GM19438 (cell line): ENCODE results near the gene GPNMB.

Experiments used
- ATAC-seq: cut with Tn5 transposase; IDR thresholded peaks from one replicate; pipeline ENCODE4 v1.9.1; 2021; ENCODE audit warnings: low read depth; ENCODE audit not compliant: unreplicated experiment

GPNMB gene

DNA sequence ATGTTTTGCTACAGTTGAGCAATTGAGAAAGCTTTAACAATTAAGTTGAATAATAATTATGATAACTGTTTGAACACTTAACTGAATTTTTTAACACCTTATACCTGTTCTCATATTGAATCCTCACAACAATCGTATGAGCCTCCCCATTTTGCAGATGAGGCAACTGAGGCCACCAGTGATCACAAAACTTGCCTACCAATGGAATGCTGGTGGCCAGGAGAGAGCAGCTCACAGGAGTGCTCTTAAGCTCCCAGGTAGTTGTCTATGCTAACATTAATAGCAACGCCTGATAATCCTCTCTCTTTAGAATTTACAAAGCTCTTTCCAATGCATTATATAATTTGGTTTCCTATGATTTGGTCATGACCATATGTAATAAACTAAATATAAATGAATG is 21.6 kb downstream of the GPNMB start:
- ATAC-seq, result no peak

DNA sequence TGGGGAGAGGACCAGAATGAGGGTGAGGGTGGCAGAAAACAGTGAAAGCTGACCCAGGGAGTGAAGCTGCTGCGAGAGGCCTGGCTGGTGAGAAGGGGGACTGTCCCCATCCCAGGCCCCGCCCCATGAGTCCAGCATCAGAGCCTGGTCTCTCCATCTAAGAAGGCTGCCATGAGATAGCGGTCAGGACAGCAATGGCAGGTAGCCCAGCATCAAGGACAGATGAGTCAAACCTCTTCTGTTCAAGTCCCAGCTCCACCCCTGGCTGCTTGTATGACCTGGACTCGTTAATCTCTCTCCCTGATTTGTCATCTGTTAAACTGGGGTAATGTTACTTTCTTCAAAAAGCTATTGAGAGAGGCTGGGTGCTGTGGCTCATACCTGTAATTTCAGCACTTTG is 22.2 kb downstream of the GPNMB start:
- no peak for ATAC-seq

- no peak for ATAC-seq
Measured at GRCh38 chr7:23272275-23272674, 25.7 kb downstream of the GPNMB start.

- ATAC-seq, result peak; percentile 94
Measured at GRCh38 chr7:23273141-23273599, 26.6 kb downstream of the GPNMB start.

- no peak for ATAC-seq
Measured at GRCh38 chr7:23275912-23276311, 29.3 kb downstream of the GPNMB start.

- no peak for ATAC-seq
Measured at GRCh38 chr7:23276376-23276775, 29.8 kb downstream of the GPNMB start.

GRCh38 chr7:23276947-23277346 is 30.4 kb downstream of the GPNMB start:
- ATAC-seq, result no peak

GRCh38 chr7:23277359-23277989 is 30.9 kb downstream of the GPNMB start:
- no peak for ATAC-seq

DNA sequence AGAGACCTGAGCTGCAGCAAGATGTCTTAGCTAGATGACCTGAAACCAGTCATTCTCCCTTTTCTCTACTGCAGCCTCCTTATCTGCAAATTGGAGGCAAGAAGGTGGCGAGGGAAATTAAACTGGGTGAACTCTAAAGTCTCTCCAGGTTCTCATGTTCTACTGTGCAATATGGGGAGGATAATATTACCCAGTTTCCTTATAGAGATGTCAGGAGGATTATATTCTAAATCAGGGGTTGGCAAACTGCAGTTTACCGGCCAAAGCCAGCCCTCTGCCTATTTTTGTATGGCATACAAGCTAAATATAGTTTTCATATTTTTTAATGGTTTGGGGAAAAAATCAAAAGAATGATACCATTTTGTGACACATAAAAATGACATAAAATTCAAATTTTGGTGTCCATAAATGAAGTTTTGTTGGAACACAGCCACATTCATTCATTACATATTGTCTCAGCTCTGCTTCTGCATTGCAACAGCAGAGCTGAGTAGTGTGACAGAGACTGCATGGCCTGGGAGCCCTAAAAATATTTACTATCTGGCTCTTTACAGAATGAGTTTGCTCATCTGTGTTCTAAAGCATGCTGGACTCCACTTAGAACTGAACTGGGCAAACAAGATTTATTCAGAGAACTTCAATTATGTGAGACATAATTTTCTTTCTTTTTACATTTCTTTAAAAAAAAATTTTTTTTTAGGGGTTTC is 33.4 kb downstream of the GPNMB start:
- no peak for ATAC-seq

DNA sequence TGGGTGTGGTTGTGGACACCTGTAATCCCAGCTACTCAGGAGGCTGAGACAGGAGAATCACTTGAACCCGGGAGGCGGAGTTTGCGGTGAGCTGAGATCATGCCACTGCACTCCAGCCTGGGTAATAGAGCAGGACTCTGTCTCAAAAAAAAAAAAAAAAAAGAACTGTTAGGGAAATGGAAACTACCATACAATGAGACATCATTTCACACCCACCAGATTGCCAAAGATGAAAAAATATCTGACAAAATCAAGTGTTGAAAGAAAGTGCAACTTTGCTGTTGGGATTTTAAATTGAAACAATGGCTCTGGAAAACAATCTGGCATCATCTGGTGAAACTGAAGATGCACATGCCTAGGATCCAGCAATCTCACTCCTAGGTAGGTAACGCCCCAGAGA is 36.5 kb downstream of the GPNMB start:
- ATAC-seq, result no peak

- ATAC-seq, result no peak
Measured at GRCh38 chr7:23284871-23285270, 38.3 kb downstream of the GPNMB start.

DNA sequence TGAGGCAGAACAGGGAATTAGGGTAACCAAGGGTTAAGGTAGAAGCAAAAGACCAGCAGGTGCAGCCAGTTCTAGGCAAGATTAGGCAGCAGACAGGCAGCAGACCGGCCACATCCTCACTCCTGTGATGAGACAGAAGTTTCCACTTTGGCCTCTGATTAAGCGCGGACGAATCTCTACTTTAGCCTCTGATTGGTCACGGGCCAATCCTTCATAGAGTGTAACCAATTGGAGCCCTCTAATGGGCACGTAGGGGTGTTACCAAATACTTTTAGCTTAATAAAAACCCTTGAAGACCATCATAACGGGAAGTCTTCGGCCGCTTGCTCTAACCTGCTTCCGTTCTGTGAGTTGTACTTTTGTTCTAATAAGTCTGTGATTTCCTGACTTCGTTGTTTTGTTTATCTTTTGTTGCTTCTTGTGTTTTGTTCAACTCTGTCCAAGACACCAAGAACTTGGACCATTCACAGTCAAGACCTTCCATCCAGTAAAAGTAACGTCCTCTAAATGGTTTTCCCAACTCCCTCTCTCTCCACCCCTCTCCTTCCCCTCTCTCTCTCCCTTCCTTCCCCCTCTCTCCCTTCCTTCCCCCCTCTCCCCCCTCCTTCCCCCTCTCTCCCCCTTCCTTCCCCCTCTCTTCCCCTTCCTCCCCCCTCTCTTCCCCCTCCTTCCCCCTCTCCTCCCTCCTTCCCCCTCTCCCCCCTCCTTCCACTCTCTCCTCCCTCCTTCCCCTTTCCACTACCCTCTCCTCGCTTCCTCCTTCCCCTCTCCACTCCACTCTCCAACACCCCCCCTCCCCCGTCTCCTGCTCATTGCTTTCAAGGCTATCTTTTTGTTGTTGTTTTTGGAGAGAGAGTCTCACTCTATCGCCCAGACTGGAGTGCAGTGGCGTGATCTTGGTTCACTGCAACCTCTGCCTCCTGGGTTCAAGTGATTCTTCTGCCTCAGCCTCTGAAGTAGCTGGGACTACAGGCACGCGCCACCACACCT is 39.4 kb downstream of the GPNMB start:
- ATAC-seq, result no peak

DNA sequence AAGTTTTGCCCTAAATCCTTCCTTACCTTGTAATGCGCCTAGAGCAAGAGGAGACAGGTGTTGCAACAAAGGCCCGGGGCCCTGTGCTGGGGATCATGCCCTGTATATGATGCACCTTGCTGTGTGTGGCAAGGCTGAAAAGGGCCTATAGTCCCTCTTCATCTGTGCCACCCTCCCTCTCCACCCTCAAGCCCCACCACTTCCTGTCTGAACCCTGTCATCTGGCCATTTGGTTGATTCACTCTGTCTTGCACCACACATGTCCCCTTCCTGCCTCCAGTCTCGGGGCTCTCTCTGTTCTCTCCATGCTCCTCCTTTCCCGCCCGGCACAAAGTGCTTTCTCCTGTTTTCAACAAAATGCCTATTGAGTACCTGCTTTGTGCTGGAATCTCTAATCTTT is 41.0 kb downstream of the GPNMB start:
- no peak for ATAC-seq

DNA sequence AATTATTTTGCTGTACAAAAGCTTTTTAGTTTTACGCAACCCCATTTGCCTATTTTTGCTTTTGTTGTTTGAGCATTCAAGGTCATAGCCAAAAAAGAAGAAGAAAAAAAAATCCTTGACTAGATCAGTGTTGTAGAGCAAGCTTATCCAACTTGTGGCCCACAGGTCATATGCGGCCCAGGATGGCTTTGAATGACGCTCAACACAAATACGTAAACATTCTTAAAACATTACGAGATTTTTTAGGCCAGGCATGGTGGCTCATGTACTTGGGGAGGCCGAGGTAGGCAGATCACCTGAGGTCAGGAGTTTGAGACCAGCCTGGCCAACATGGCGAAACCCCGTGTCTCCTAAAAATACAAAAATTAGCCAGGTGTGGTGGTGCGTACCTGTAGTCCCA is 44.4 kb downstream of the GPNMB start:
- no peak for ATAC-seq

GRCh38 chr7:23291957-23292560 is 45.5 kb downstream of the GPNMB start:
- no peak for ATAC-seq

GRCh38 chr7:23292623-23293022 is 46.0 kb downstream of the GPNMB start:
- ATAC-seq, result no peak

- no peak for ATAC-seq
Measured at GRCh38 chr7:23293500-23294073, 47.0 kb downstream of the GPNMB start.

- ATAC-seq, result no peak
Measured at GRCh38 chr7:23294549-23295400, 48.2 kb downstream of the GPNMB start.

DNA sequence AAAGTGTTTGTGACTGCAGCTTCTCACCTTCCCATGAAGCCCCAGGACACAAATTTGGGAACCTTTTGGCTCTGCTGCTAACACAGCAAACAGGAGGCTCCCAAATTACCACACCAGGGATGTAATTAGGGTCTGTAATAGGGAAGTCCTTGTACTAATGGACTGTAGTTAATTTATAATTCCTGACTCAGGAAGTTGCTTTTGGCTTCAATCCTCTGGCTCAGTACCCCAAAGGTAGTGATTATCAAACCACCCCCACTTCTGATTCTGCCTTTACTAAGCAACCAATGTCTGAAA is 48.8 kb downstream of the GPNMB start:
- ATAC-seq, result no peak
